ENCODE results near the gene LYPD6B.

LYPD6B gene

GRCh38 chr2:149155196-149155969 lies 116.9 kb downstream of the LYPD6B start:
- no peak overlapping the region for H3K4me3 ChIP-seq (ENCODE audit: low read length)

GRCh38 chr2:149155988-149156387 lies 117.5 kb downstream of the LYPD6B start:
- H3K4me3 ChIP-seq (ENCODE audit: low read length), result no peak overlapping the region
- no peak for TF ChIP-seq ZNF274 (IDR thresholded peaks at IDR 0.05; ENCODE audit: low read depth, low read length)

More at GRCh38 chr2:149155196-149155969, 116.9 kb downstream of the LYPD6B start:
- TF ChIP-seq ZNF274 (IDR thresholded peaks at IDR 0.05; ENCODE audit: low read depth, low read length), result no peak

- no peak overlapping the region for H3K4me3 ChIP-seq (ENCODE audit: low read length)
Measured at GRCh38 chr2:149156971-149157740, 118.7 kb downstream of the LYPD6B start.

GRCh38 chr2:149158957-149159356 lies 120.5 kb downstream of the LYPD6B start:
- H3K4me3 ChIP-seq (ENCODE audit: low read length), result no peak overlapping the region
- TF ChIP-seq ZNF274 (IDR thresholded peaks at IDR 0.05; ENCODE audit: low read depth, low read length), result no peak

More at GRCh38 chr2:149156971-149157740, 118.7 kb downstream of the LYPD6B start:
- TF ChIP-seq ZNF274 (IDR thresholded peaks at IDR 0.05; ENCODE audit: low read depth, low read length), result no peak

- no peak for TF ChIP-seq ZNF274 (IDR thresholded peaks at IDR 0.05; ENCODE audit: low read depth, low read length)
- no peak overlapping the region for H3K4me3 ChIP-seq (ENCODE audit: low read length)
Measured at GRCh38 chr2:149160195-149160594, 121.7 kb downstream of the LYPD6B start.

- no peak for TF ChIP-seq ZNF274 (IDR thresholded peaks at IDR 0.05; ENCODE audit: low read depth, low read length)
- H3K4me3 ChIP-seq (ENCODE audit: low read length), result no peak overlapping the region
Measured at GRCh38 chr2:149160701-149161217, 122.3 kb downstream of the LYPD6B start.

GRCh38 chr2:149161481-149162225 lies 123.2 kb downstream of the LYPD6B start:
- TF ChIP-seq ZNF274 (IDR thresholded peaks at IDR 0.05; ENCODE audit: low read depth, low read length), result no peak
- H3K4me3 ChIP-seq (ENCODE audit: low read length), result no peak overlapping the region

- TF ChIP-seq ZNF274 (IDR thresholded peaks at IDR 0.05; ENCODE audit: low read depth, low read length), result no peak
- H3K4me3 ChIP-seq (ENCODE audit: low read length), result no peak overlapping the region
Measured at GRCh38 chr2:149164296-149164695, 125.8 kb downstream of the LYPD6B start.

GRCh38 chr2:149164827-149165226 lies 126.3 kb downstream of the LYPD6B start:
- no peak overlapping the region for H3K4me3 ChIP-seq (ENCODE audit: low read length)
- no peak for TF ChIP-seq ZNF274 (IDR thresholded peaks at IDR 0.05; ENCODE audit: low read depth, low read length)

GRCh38 chr2:149167001-149167780 lies 128.7 kb downstream of the LYPD6B start:
- TF ChIP-seq ZNF274 (IDR thresholded peaks at IDR 0.05; ENCODE audit: low read depth, low read length), result no peak
- no peak overlapping the region for H3K4me3 ChIP-seq (ENCODE audit: low read length)

GRCh38 chr2:149167941-149168340 lies 129.4 kb downstream of the LYPD6B start:
- no peak overlapping the region for H3K4me3 ChIP-seq (ENCODE audit: low read length)
- TF ChIP-seq ZNF274 (IDR thresholded peaks at IDR 0.05; ENCODE audit: low read depth, low read length), result no peak

- TF ChIP-seq ZNF274 (IDR thresholded peaks at IDR 0.05; ENCODE audit: low read depth, low read length), result no peak
- H3K4me3 ChIP-seq (ENCODE audit: low read length), result no peak overlapping the region
Measured at GRCh38 chr2:149169656-149170055, 131.2 kb downstream of the LYPD6B start.

GRCh38 chr2:149170156-149170555 lies 131.7 kb downstream of the LYPD6B start:
- H3K4me3 ChIP-seq (ENCODE audit: low read length), result no peak overlapping the region
- TF ChIP-seq ZNF274 (IDR thresholded peaks at IDR 0.05; ENCODE audit: low read depth, low read length), result no peak

Data from GM08714 (cell line).